GM19023 (cell line): ENCODE results near the gene C21orf58.
"Not testable (repeated sequence)": the region's sequence is repeated elsewhere in the genome, so short reads cannot be mapped to it uniquely, and the experiment has no call there.

Experiments
- ATAC-seq: cut with Tn5 transposase; IDR thresholded peaks from one replicate; pipeline ENCODE4 v1.9.1; 2021; ENCODE audit warnings: mild to moderate bottlenecking, moderate library complexity; ENCODE audit not compliant: unreplicated experiment

The C21orf58 gene

DNA sequence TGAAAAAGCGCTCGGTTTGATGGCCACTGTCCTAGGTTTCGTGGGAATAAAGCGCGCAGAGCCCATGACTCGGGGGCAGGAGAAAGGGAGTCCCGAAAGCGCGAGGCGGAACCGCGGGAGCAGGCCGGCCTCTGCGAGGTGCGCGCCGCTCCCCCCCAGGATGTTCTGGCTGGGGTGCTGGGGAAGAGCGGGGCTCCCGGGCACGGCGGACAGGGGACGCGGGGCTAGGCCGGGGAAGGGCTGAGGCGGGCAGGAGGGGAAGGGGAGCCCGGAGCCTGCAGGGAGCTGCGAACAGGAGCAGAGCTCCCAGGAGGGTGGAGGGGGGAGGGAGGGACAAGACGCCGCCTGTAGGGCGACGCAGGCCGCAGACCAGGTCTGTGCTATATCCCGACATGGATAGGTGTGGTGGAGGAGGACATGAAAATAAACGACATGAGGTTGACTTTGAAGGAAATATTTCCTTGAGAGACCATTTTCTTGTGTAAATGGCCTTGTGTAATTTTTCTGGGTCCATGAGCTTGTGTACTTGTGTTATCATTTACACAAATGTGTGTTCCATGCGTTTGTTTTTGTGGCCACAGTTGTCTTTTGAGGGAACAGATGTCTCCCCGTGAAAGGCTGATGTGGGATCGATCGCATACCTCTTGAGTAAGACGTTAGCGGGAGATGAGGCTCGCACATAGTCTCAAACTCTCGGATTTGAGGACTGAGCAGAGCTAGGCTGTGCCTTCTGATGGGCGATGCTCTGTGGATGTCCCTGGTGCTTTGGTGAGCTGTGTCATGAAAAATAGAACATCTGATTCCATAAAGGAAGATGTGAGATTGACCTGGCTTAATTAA, 1.6 kb upstream of the C21orf58 start:
- no peak for ATAC-seq

DNA sequence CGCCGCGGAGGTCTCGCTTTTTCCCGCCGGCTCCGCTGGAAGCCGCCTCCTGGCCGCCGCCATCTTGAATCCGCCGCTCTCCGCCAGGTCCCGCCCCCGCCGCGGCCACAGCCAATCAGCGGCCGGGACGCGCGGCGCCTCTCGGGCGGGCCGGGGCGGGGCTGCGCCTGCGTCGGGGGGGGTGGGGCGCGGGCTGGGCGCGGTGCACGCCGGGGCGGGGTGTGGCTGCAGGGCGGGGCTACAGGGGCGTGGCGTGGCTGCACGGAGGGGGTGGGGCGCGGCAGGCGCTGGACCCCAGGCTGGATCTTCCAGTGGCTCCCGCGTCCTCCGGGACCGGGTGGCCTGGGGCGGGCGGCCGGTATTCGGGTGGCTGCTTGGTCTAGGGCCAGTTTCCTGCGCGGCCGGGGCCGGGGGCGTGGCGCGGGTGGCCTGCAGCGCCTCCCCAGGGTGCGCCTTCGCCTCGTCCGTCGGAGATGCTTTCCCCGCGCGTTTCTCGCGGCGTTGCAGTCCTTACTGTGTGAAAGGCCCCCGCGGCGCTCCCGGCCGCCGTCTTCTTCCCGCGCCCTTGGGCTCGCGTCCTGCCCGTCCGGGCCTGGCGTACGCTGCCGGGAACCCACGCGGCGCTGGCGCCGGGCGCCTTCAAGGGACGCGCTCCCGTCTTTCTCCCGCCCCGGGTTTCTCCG, 861 bp upstream of the C21orf58 start:
- peak; percentile 68 for ATAC-seq

DNA sequence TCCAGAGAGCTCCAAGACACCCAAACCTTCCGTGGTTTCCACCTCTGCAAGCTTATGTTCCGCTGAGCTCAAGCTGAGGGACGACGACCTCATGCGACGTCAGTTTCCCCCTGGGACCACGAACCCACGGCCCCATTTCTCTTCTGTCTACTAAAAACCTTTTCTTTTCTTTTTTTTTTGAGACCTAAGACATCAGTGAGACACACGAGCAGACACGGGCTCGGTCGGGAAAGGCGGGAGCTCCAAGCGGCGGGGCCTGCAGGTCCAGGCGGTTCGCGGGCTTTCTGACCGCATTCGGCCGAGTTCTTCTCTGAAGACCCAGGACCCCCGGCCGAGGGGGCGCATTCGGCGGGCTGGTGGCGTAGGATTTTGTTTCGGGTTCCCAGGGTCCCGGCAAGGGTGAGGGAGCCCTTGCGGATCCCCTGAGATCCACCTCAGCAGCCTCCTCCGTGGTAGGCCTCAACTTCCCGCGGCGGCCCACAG, 402 bp downstream of the C21orf58 start:
- peak; percentile 2 for ATAC-seq

DNA sequence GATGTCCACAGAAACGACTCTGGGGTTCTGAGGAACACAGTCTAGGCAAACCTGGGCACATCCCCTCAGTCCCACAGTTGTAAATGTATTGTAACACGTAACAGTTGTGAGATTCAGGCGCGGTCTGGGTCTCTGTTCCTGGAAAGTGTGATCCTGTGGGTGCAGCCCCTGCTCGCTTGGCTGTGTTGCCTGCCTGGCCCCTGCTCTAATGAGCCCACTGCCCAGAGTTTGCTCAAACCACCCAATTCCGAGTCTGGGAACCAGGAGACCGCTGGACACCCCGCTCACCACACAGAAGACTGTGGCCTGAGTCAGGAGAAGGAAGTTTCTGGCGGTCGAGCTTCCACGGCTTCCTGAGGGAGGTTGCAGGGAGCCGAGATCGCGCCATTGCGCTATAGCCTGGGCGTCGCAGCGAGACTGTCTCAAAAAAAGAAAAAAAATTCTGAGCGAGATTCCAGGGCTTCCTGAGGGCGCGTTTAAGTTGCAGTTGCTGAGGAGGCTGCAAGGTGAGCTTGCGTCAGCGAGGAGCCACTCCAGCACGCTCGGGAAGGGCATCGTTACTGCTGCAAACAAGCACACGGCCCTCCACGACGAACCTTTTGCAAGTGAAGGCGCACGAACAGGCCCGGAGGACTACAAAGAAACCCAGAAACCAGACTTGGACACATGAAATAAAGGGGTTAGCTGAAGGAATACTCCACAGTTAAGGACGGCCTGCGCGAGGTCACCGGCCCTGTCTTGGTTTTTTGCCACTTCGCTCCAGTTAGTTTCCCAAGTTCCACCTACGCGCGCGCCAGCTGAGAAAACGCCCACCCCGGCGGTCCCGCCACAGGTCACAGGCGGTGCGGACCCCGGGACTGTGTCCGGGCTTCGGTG, 1.1 kb downstream of the C21orf58 start:
- no peak for ATAC-seq

DNA sequence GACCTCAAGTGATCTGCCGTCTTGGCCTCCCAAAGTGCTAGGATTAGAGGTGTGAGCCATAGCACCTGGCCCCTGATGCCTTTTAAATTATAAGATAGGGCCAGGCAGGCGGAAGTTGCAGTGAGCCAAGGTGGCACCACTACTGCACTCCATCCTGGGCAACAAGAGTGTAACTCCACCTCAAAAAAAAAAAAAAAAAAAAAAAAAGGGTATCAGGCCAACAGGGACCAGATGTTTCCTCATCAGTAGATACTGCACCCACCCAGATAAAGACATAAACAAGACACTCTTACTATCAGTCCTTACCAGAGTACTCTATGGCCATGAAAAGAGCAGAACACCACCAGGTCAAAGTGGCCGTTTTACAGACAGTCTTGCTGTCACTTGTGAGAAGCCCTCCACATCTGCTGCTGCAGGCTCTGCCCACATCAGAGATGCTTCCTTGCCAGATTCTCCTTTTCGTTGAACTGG, 3.3 kb downstream of the C21orf58 start:
- ATAC-seq = no peak

- no peak for ATAC-seq
Observed at GRCh38 chr21:46319186-46319585, 4.5 kb downstream of the C21orf58 start.

GRCh38 chr21:46318464-46318845, 5.2 kb downstream of the C21orf58 start:
- no peak for ATAC-seq

- ATAC-seq = no peak
Observed at GRCh38 chr21:46317710-46318463, 5.8 kb downstream of the C21orf58 start.

DNA sequence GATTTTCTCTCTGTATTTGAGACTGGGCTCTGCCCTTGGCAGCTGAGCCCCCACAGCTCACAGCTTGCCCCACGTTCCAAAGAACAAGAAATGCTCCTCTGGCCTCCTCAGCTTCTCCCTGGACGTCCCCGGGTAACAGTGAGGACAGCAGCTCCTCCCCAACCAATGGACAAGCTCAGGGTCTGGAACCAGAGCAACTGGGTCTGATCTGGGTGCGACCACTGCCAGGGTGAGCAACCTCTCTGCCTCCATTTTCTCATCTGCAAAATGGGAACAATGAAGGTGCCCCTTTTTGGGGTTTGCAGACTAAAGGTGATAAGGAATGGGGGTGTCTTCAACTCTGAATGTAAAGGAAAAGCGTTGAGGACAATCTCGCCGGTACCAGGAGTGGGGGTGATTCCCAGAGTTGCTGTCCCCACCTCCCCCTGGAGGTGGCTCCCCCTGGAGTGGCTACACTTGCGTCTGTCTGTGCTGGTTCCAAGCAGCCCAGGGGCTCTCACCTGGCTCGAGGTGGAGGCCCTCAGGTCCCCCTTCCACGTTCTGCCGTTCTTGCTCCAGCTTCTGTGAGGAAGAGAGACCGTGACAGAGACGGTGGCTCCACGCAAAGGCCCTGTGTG, 6.9 kb downstream of the C21orf58 start:
- no peak for ATAC-seq

DNA sequence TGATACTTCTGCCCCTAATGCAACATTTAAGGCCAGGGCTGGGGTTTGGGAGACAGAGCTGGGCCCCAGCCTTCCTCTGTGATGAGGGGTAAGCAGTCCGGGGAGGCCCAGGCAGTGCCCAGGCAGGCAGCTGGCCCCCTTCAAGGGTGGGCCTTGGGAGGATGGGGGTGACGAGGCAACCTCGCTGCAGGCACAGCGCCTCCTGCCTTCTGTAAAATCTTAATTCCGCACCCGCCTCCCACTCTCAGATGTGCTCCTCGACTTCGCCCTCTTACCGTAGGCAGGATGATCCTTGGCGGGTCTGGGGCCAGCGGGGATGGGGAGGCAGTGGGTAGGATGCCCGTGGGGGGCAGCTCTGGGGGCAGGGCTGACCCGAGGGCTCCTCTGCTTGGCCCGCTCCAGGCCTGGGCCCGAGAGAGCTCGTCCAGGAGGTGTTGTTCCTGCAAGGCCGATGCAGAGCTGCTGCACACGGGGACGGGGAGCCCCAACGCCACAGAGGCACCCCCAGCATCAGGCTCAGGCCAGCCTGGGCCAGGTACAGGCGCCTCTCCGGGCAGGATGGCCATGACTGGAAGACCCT, 9.1 kb downstream of the C21orf58 start:
- ATAC-seq = no peak

- no peak for ATAC-seq
Observed at GRCh38 chr21:46312949-46313348, 10.7 kb downstream of the C21orf58 start.

DNA sequence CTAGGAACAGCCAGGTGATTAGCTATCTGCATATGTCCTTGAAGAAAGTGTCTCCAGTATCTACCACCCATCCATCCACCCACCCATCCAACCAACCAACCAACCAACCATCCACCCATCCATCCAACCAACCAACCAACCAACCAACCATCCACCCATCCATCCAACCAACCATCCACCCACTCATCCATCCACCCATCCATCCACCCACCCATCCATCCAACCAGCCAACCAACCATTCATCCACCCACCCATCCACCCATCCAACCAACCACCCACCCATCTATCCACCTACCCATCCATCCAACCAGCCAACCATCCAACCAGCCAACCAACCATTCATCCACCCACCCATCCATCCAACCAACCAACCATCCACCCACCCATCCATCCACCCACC, 12.1 kb downstream of the C21orf58 start:
- ATAC-seq = no peak

GRCh38 chr21:46310260-46310659, 13.4 kb downstream of the C21orf58 start:
- ATAC-seq = not testable (repeated sequence)

GRCh38 chr21:46308431-46308830, 15.2 kb downstream of the C21orf58 start:
- no peak for ATAC-seq

GRCh38 chr21:46307625-46308024, 16.0 kb downstream of the C21orf58 start:
- ATAC-seq = no peak

- ATAC-seq = no peak
Observed at GRCh38 chr21:46304955-46305354, 18.7 kb downstream of the C21orf58 start.

DNA sequence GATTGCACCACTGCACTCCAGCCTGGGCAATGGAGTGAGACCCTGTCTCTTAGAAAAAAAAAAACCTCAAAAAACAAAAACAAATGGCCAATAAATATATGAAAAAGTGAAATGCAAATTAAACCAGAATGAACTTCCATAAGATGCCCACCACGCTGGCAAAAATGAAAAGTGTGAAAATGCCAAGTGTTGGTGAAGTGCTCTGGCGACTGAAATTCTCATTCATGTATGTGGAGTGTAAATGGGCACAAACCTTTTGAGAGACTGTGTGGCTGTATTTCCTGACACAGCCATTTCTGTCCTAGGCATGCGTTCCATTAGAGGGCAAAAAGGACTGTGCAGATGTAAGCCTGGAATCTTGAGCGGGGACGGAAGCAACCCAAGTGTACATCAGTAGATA, 19.2 kb downstream of the C21orf58 start:
- no peak for ATAC-seq

DNA sequence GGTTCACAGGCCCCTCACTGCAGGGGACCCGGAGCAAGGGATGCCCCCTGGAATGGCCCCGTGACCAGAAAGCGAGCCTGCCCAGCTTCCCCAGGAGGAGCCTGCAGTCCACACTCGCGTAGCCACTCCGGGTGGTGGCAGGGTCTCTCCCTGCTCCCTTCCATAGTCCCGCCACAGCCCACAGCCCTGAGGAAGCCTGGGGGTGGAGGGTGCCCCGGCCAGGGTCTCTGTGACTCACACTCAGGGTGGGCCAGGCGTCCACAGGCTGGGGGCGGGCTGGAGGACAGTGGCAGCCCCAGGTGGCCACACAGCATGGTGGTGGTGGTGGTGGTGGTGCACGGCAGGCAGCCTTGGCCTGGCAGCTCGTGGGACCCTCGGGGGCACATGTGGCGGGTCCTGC, 21.9 kb downstream of the C21orf58 start:
- ATAC-seq = no peak

GRCh38 chr21:46299167-46299566, 24.5 kb downstream of the C21orf58 start:
- no peak for ATAC-seq
